Testis (tissue), 3 donors: ENCODE data around the gene NR1H3. TPM values are rescaled to one million over a fixed set of nuclear protein-coding genes. Genes with fewer than 3 reads are reported as not detected.

Experiments used
- DNase-seq: peaks from one replicate; pipeline ENCODE4 v3.0.0-alpha.2; 2019
- H3K27ac ChIP-seq, 2 donors: fragments of 200-600 bp; sonication (generic); one replicate each; pipeline ENCODE4 v1.5.1; 2019
- H3K27me3 ChIP-seq: fragments of 200-600 bp; sonication (generic); one replicate; pipeline ENCODE4 v1.5.1; 2019
- H3K36me3 ChIP-seq: fragments of 200-600 bp; sonication (generic); one replicate; pipeline ENCODE4 v1.5.1; 2017; ENCODE audit warnings: low read depth; ENCODE audit errors: missing control alignments
- H3K4me1 ChIP-seq: fragments of 200-600 bp; sonication (generic); one replicate; pipeline ENCODE4 v1.5.1; 2019
- H3K4me3 ChIP-seq, 2 donors: fragments of 200-600 bp; sonication (generic); one replicate each; pipeline ENCODE4 v1.5.1; 2017 to 2019
- H3K9me3 ChIP-seq: fragments of 200-600 bp; sonication (generic); one replicate; pipeline ENCODE4 v1.5.1; 2017
- POLR2A ChIP-seq: fragments of 450-650 bp; IDR thresholded peaks from one replicate; pipeline ENCODE4 v1.6.1; 2017; ENCODE audit warnings: antibody characterized with exemption, mild to moderate bottlenecking, moderate library complexity
- WGBS, 2 donors: methylation state at CpG; one replicate each; pipeline ENCODE4 v1.1.5; 2018; 5-methylcytosine and 5-hydroxymethylcytosine counted together
- intact Hi-C: fragments of 100-400 bp; cut with DNase I; formaldehyde crosslinking; loops from one replicate; pipeline ENCODE4 v1.15.1; 2023; ENCODE audit warnings: low total_unique reads
- polyA plus RNA-seq: library from polyadenylated mRNA; stranded (reverse); fragments of 350-450 nt; fragmentation: Illumina TruSeq; extraction: RNeasy Lipid Tissue Mini Kit (QIAGEN cat#74804); gene quantifications from one replicate; pipeline ENCODE4 v1.2.3, GENCODE V29; 2014; ENCODE audit warnings: low read depth, low replicate concordance; ENCODE audit not compliant: insufficient read depth
- total RNA-seq, 2 donors: library from RNA; depleted of rRNA; stranded (reverse); fragments of >200 nt; gene quantifications; one replicate each; pipeline ENCODE4 v1.2.3, GENCODE V29; 2016
- TF ChIP-seq, protein P1 (sequence below), 3 experiments: fragments of 450-650 bp in 2 of 3; fragments of 200-600 bp in 1 of 3; sonication (generic) in 1 of 3; IDR thresholded peaks; one replicate each; pipeline ENCODE4 v1.5.1; 2016 to 2019; ENCODE audit warnings: antibody characterized with exemption in 3 of 3, mild to moderate bottlenecking in 2 of 3, moderate library complexity in 1 of 3

Gene NR1H3
- total and polyA plus RNA-seq, 3 donors from 2014 or later: 29.4 to 83.4 (median 38.2) TPM

DNA sequence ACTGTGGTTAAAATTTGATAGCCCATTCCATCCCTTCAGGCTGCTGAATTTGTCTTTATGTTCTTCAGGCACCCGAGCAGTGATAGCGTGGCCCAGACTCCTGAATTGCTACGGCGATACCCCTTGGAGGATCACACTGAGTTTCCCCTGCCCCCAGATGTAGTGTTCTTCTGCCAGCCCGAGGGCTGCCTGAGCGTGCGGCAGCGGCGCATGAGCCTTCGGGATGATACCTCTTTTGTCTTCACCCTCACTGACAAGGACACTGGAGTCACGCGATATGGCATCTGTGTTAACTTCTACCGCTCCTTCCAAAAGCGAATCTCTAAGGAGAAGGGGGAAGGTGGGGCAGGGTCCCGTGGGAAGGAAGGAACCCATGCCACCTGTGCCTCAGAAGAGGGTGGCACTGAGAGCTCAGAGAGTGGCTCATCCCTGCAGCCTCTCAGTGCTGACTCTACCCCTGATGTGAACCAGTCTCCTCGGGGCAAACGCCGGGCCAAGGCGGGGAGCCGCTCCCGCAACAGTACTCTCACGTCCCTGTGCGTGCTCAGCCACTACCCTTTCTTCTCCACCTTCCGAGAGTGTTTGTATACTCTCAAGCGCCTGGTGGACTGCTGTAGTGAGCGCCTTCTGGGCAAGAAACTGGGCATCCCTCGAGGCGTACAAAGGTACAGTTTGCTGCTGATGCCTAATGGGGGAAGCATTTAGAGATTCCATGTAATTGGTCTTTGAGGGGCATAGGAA is 16.9 kb downstream of the NR1H3 start:
- intact Hi-C loops: no loop called here
- H3K27ac ChIP-seq: no peak overlapping the region
- no peak for DNase-seq
- H3K4me3 ChIP-seq: no peak overlapping the region
- peaks cover 14% of the 10 kb centered on the region for H3K4me1 ChIP-seq
- no peaks in the 10 kb centered on the region for H3K9me3 ChIP-seq
- 96 to 98% methylated on average over 28 of the region's 28 CpGs for whole genome bisulfite sequencing, 2 donors
- no peaks in the 10 kb centered on the region for H3K36me3 ChIP-seq
- TF ChIP-seq, protein P1, sequence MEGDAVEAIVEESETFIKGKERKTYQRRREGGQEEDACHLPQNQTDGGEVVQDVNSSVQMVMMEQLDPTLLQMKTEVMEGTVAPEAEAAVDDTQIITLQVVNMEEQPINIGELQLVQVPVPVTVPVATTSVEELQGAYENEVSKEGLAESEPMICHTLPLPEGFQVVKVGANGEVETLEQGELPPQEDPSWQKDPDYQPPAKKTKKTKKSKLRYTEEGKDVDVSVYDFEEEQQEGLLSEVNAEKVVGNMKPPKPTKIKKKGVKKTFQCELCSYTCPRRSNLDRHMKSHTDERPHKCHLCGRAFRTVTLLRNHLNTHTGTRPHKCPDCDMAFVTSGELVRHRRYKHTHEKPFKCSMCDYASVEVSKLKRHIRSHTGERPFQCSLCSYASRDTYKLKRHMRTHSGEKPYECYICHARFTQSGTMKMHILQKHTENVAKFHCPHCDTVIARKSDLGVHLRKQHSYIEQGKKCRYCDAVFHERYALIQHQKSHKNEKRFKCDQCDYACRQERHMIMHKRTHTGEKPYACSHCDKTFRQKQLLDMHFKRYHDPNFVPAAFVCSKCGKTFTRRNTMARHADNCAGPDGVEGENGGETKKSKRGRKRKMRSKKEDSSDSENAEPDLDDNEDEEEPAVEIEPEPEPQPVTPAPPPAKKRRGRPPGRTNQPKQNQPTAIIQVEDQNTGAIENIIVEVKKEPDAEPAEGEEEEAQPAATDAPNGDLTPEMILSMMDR (IDR thresholded peaks at IDR 0.05): no peak
- no peak for TF ChIP-seq POLR2A
- no peaks in the 10 kb centered on the region for H3K27me3 ChIP-seq

DNA sequence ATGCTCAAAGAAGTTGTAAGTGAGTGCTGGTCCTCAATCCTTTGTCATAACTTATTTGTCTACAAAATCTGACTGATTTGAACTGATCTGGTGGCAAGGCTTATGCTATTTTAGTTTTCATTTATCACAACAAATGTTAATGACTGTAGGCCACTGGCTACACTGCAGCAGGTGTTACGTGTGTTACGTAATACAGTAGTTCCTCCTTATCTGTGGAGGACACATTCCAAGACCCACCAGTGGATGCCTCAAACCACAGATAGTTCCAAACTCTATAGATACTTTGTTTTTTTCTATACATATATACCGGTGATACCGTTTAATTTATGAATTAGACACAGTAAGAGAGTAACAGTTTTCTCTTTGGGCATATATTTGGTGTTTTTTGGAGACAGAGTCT is 19.1 kb downstream of the NR1H3 start:
- Histone ChIP-seq H3K27me3 (no peaks in the 10 kb centered on the region), H3K9me3 (no peaks in the 10 kb centered on the region), H3K4me3 (no peak overlapping the region), H3K36me3 (no peaks in the 10 kb centered on the region), H3K4me1 (peaks cover 2% of the 10 kb centered on the region), H3K27ac (no peak overlapping the region)
- WGBS, 2 donors: 80 to 81% methylated on average over 4 of the region's 4 CpGs
- intact Hi-C loops: no loop called here
- TF ChIP-seq, protein P1 (IDR thresholded peaks at IDR 0.05): no peak
- no peak for TF ChIP-seq POLR2A
- DNase-seq: no peak

DNA sequence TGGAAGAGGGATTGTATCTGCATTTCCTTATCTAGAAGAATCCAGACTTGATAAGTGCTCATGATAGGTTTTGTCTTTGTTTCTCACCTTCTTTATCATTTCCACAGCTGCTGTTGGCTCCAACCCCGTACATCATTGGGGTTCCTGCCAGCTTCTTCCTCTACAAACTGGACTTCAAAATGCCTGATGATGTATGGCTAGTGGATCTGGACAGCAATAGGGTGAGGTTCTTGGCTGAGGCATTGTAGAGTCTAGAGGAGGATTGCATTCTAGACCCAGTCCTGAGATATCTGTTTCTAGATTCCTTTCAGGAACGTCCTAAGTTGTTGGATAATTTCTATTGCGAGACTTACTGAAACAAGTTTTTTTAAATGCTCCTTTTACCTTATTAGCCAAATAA is 20.3 kb downstream of the NR1H3 start:
- no peaks in the 10 kb centered on the region for H3K36me3 ChIP-seq
- WGBS, 2 donors: 74 to 75% methylated on average over 3 of the region's 3 CpGs

GRCh38 chr11:47278769-47279168 is 21.0 kb downstream of the NR1H3 start:
- 94 to 96% methylated on average over 4 of the region's 4 CpGs for WGBS, 2 donors
- DNase-seq: no peak
- no peak overlapping the region for H3K4me3 ChIP-seq
- H3K36me3 ChIP-seq: no peaks in the 10 kb centered on the region
- intact Hi-C loops: no loop called here
- H3K27me3 ChIP-seq: no peaks in the 10 kb centered on the region
- H3K4me1 ChIP-seq: no peaks in the 10 kb centered on the region
- TF ChIP-seq, protein P1 (IDR thresholded peaks at IDR 0.05): no peak
- no peak for TF ChIP-seq POLR2A
- H3K27ac ChIP-seq: no peak overlapping the region
- H3K9me3 ChIP-seq: no peaks in the 10 kb centered on the region

More for the DNA sequence above, 20.3 kb downstream of the NR1H3 start:
- intact Hi-C loops: no loop called here
- TF ChIP-seq, protein P1 (IDR thresholded peaks at IDR 0.05): no peak
- TF ChIP-seq POLR2A: no peak
- Histone ChIP-seq H3K27me3 (no peaks in the 10 kb centered on the region), H3K9me3 (no peaks in the 10 kb centered on the region), H3K4me1 (no peaks in the 10 kb centered on the region), H3K27ac (no peak overlapping the region), H3K4me3 (no peak overlapping the region)
- DNase-seq: no peak

- no peak for DNase-seq
- Histone ChIP-seq H3K9me3 (no peaks in the 10 kb centered on the region), H3K4me3 (no peak overlapping the region), H3K27ac (no peak overlapping the region), H3K36me3 (no peaks in the 10 kb centered on the region), H3K4me1 (no peaks in the 10 kb centered on the region), H3K27me3 (no peaks in the 10 kb centered on the region)
- TF ChIP-seq, protein P1 (IDR thresholded peaks at IDR 0.05): no peak
- TF ChIP-seq POLR2A: no peak
- intact Hi-C loops: no loop called here
Measured at GRCh38 chr11:47280099-47280498, 22.3 kb downstream of the NR1H3 start.
